Mucosa of rectum (tissue), 2 donors: ENCODE data around the gene COCH.

Source experiments
- H3K27ac ChIP-seq, 2 donors: one replicate each; pipeline ENCODE4 v1.7.0; 2013; ENCODE audit warnings: inconsistent platforms in 2 of 2, low read depth in 2 of 2, low read length in 2 of 2
- H3K27me3 ChIP-seq, 2 donors: one replicate each; pipeline ENCODE4 v1.7.0; 2013; ENCODE audit warnings: low read length in 2 of 2; ENCODE audit not compliant: control insufficient read depth in 2 of 2, insufficient read depth in 2 of 2
- H3K36me3 ChIP-seq, 2 donors: one replicate each; pipeline ENCODE4 v1.7.0; 2013; ENCODE audit warnings: low read length in 2 of 2; ENCODE audit not compliant: control insufficient read depth in 2 of 2, insufficient read depth in 2 of 2
- H3K4me1 ChIP-seq, 2 donors: one replicate each; pipeline ENCODE4 v1.7.0; 2013; ENCODE audit warnings: low read length in 2 of 2, mild to moderate bottlenecking in 1 of 2; ENCODE audit not compliant: control insufficient read depth in 2 of 2, insufficient read depth in 2 of 2
- H3K4me3 ChIP-seq, 2 donors: one replicate each; pipeline ENCODE4 v1.7.0; 2013; ENCODE audit warnings: low read length in 2 of 2
- H3K9ac ChIP-seq, 2 donors: one replicate each; pipeline ENCODE4 v1.7.0; 2013; ENCODE audit warnings: low read length in 2 of 2, low read depth in 1 of 2, mild to moderate bottlenecking in 1 of 2
- H3K9me3 ChIP-seq, 2 donors: one replicate each; pipeline ENCODE4 v1.7.0; 2013; ENCODE audit warnings: low read length in 2 of 2; ENCODE audit not compliant: control insufficient read depth in 2 of 2
- donor health status: healthy.
- donor health status: Normal muscosa, but diverticular disease.

COCH gene

DNA sequence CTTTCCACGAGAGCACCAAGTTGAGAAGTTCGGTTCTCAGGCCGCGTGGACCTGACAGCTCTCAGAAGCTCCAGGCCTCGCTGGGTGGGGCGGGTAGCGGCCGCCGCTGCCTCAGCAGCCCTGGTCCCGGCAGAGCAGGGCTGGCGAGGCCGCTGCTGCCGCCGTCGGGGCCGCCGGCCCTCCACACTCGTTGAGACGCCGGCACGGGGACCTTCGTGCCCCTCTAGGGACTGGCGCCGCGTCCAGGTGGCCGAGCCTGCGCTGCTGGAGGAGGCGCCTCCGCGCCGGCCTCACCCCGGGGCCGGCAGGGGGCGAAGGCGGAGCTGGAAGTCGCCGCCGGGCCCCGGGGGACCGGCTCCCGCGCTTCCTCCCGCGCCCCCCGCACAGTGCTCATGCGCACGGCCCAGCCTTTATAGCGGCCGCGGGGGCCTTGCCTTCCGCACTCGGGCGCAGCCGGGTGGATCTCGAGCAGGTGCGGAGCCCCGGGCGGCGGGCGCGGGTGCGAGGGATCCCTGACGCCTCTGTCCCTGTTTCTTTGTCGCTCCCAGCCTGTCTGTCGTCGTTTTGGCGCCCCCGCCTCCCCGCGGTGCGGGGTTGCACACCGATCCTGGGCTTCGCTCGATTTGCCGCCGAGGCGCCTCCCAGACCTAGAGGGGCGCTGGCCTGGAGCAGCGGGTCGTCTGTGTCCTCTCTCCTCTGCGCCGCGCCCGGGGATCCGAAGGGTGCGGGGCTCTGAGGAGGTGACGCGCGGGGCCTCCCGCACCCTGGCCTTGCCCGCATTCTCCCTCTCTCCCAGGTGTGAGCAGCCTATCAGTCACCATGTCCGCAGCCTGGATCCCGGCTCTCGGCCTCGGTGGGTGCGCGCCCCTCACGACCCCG is at the start of gene COCH:
COCH (plus strand) TSS at position 440 of the 879 bp plus-strand sequence; CDS start at position 820, 380 bp downstream.
- peak within 1 kb of the TSS in 1 of 2 donors; percentile 44 for H3K9ac ChIP-seq
- H3K9me3 ChIP-seq = no peaks in the 10 kb centered on the region
- no peaks in the 10 kb centered on the region for H3K36me3 ChIP-seq
- peaks cover 15 to 23% of the 10 kb centered on the region in 2 donors for H3K27me3 ChIP-seq
- no peak within 1 kb of the TSS for H3K27ac ChIP-seq
- H3K4me1 ChIP-seq = peaks cover 5 to 9% of the 10 kb centered on the region in 2 donors
- peak within 1 kb of the TSS; percentile 44 to 61 for H3K4me3 ChIP-seq

DNA sequence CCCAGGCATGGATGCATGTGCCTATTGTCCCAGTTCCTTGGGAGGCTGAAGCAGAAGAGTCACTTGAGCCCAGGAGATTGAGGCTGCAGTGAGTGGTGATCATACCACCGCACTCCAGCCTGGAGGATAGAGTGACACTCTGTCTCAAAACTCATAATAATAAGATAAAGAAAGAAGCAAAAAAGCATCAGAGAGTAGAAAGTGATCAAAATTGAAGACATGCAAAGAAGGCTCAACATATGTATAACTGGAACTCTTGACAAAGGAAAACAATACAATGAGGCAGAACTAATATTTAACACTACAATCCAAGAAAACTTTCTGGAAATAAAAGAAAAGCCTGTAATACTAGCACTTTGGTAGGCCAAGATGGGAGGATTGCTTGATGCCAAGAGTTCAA is 48.3 kb upstream of the COCH start:
- Histone ChIP-seq H3K4me1 (no peaks in the 10 kb centered on the region), H3K9me3 (no peaks in the 10 kb centered on the region), H3K9ac (no peak overlapping the region), H3K4me3 (no peak overlapping the region), H3K27me3 (no peaks in the 10 kb centered on the region), H3K27ac (no peak overlapping the region), H3K36me3 (no peaks in the 10 kb centered on the region)

DNA sequence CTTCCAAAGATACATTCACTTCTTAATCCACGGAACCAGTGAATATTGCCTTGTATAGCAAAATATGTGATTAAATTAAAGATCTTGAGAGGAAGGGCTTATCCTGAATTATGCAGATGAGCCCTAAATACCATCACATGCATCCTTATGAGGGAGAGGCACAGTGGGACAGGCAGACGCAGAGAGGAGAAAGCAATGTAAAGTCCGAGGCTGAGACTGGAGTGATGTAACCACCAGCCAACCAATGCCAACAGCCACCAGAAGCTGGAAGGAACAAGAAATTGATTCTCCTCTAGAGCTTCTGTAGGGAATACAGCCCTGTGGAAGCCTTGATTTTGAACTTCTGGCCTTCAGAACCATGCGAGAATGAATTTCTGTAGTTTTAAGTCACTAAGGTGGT is 44.5 kb upstream of the COCH start:
- H3K4me3 ChIP-seq = no peak overlapping the region
- H3K27ac ChIP-seq = no peak overlapping the region
- H3K4me1 ChIP-seq = no peaks in the 10 kb centered on the region
- no peak overlapping the region for H3K9ac ChIP-seq
- H3K27me3 ChIP-seq = no peaks in the 10 kb centered on the region
- H3K36me3 ChIP-seq = no peaks in the 10 kb centered on the region
- peaks cover 0 to 2% of the 10 kb centered on the region in 2 donors for H3K9me3 ChIP-seq

DNA sequence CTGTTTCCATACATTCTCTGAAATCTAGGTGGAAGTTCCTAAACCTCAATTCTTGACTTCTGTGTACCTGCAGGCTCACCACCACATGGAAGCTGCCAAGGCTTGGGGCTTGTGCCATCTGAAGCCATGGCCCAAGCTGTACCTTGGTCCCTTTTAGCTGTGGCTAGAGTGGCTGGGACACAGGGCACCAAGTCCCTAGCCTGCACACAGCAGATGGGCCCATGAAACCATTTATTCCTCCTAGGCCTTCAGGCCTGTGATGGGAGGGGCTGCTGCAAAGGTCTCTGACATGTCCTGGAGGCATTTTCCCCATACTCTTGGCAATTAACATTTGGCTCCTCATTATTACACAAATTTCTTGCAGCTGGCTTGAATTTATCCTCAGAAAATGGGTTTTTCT is 40.0 kb upstream of the COCH start:
- Histone ChIP-seq H3K27me3 (no peaks in the 10 kb centered on the region), H3K27ac (no peak overlapping the region), H3K9ac (no peak overlapping the region), H3K36me3 (no peaks in the 10 kb centered on the region), H3K4me3 (no peak overlapping the region), H3K9me3 (peaks cover 0 to 2% of the 10 kb centered on the region in 2 donors), H3K4me1 (no peaks in the 10 kb centered on the region)

DNA sequence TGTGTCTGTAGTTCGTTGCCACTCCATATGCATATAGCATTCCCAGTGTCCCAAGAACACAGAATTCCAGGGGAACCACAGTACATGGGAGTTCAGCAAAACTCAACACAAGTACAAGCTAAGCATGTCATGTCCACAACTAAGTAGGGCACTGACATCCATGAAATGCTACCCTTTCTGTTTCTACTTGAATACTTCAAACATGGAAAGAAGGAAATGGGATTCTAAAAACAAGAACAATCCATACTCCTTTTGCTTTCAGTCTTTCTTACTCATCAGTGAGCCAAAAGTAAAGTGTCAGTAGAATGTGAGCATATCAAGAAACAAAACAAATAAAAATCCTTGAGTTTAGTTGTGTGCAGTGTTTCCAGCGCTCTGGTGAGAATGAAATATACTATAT is 36.0 kb upstream of the COCH start:
- peaks cover 4 to 25% of the 10 kb centered on the region in 2 donors for H3K4me1 ChIP-seq
- H3K9ac ChIP-seq = no peak overlapping the region
- H3K27me3 ChIP-seq = no peaks in the 10 kb centered on the region
- H3K27ac ChIP-seq = no peak overlapping the region
- no peaks in the 10 kb centered on the region for H3K36me3 ChIP-seq
- peaks cover 0 to 2% of the 10 kb centered on the region in 2 donors for H3K9me3 ChIP-seq
- H3K4me3 ChIP-seq = no peak overlapping the region

DNA sequence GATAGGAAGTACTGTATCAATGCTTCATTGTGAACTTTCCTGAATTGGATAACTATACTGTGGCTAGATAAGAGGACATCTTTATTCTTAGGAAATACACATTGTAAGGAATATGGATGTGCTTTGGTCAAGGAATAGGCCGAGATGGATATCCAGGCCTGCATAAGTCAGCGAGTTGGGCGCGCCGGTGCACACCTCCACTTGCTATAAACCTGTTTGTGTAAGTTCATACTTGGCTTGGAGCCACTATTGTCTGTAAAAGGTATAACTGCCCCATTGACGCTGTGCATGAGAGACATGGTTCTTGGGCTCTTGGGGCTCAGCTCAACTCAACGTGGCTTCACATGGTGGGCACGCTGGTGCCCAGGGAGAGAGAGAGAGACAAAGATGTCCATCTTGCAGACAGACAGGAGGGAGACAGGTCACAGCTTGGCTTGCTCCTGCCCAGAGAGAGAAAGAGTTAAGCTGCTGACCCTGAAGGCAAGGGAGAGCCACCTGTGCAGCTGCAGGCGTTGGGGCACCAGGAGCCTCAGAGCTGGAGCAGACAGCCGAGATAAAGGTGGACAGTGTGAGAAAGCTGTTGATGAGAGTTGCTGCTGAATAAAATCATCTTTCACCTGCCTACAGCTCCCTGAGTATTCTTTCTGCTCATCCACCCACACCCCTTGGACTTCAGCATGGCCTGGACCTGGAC is 34.1 kb upstream of the COCH start:
- Histone ChIP-seq H3K4me1 (peaks cover 4 to 25% of the 10 kb centered on the region in 2 donors), H3K9ac (no peak overlapping the region), H3K4me3 (no peak overlapping the region), H3K27me3 (no peaks in the 10 kb centered on the region), H3K36me3 (no peaks in the 10 kb centered on the region), H3K9me3 (no peaks in the 10 kb centered on the region), H3K27ac (no peak overlapping the region)

DNA sequence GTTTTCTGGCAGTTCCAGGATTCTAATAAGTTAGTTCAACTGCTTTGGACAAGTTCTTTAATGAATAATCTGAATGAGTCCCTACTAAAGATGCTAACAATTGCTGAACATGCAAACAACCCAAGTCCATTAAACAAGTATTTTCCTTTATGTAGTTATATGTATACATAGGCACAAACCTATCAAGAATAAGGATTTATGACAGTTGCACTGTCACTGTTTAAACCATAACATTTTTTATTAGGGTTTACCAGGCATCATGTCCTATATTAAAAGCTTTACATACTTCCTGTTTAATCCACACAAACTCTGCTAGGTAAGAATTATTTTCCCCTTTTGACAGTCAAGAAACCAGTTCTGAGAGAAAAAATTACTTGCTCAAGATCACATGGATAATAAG is 31.9 kb upstream of the COCH start:
- no peaks in the 10 kb centered on the region for H3K9me3 ChIP-seq
- no peak overlapping the region for H3K9ac ChIP-seq
- H3K36me3 ChIP-seq = no peaks in the 10 kb centered on the region
- H3K27ac ChIP-seq = no peak overlapping the region
- H3K4me3 ChIP-seq = no peak overlapping the region
- peaks cover 4 to 25% of the 10 kb centered on the region in 2 donors for H3K4me1 ChIP-seq
- no peaks in the 10 kb centered on the region for H3K27me3 ChIP-seq

DNA sequence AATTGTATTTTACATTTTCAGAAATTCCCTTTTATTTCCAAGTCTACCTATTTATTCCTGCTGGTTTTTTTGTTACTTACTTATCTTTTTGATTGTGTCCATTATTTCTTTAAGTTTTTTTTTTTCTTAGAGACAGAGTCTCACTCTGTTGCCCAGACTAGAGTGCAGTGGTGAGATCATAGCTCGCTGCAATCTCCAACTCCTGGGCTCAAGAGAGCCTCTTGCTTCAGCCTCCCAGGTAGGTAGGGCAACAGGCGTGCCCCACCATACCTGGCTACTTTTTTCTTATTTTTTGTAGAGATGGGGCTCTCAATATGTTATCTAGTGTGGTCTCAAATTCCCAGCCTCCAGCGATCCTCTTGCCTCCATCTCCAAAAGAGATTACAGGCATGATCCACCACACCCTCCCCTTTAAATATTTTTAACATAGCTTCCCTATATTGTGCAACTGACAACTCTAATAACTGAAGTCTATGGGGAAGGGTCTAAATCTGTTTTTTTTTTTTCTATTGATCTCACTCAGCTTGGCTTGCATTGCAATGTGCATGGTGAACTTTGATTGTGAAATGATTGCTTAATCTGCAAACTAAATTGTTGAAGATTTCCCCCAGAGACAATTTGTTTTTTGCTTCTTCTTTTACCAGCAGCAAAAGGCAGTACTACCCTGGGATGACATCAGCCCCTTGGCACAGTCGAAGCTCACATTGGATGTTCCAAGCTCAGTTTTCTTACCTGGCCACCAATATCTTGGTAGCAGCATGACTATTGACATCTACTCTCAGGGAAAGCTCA is 25.7 kb upstream of the COCH start:
- no peak overlapping the region for H3K4me3 ChIP-seq
- no peak overlapping the region for H3K27ac ChIP-seq
- no peaks in the 10 kb centered on the region for H3K27me3 ChIP-seq

DNA sequence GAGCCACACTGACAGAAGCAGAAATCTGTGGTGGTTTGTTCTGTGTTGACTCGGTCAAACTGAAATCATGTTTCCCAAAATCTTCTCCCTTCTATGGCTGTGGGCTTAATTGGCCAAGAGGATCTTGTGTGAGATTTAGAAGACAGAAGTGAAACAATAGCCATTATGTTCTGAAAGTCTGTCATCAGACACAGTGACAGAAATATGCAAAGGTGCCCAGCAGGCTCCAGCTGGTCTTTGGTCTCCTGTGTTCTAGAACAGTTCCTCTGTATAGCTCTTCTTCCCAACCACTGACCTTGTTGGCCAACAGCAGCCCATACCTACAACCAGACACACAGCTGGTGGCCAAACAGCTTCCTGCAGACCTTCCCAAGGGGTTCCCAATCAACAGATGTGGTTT is 25.0 kb upstream of the COCH start:
- no peak overlapping the region for H3K9ac ChIP-seq
- no peaks in the 10 kb centered on the region for H3K36me3 ChIP-seq
- no peaks in the 10 kb centered on the region for H3K4me1 ChIP-seq
- no peaks in the 10 kb centered on the region for H3K9me3 ChIP-seq
- no peaks in the 10 kb centered on the region for H3K27me3 ChIP-seq
- no peak overlapping the region for H3K4me3 ChIP-seq
- no peak overlapping the region for H3K27ac ChIP-seq

More for the DNA sequence above, 25.7 kb upstream of the COCH start:
- no peaks in the 10 kb centered on the region for H3K9me3 ChIP-seq
- H3K9ac ChIP-seq = no peak overlapping the region
- H3K4me1 ChIP-seq = no peaks in the 10 kb centered on the region
- no peaks in the 10 kb centered on the region for H3K36me3 ChIP-seq

DNA sequence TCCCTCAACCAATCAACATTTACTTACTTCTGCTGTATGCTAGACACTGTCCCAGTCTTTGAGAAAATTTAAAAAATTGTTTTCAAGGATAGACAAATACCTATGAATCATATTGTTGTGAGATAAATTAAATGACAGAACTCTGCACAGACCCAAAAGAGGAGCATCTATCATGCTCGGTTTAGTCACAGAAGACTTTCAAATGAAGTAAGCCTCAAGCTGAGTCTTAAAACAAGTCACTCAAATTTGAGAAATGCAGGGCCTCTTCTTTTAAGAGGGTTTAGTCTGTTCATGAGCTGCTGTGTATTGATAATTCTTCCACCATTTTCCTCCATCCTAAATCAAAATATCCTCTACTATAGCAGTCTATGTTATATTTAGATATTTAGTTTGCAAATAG is 24.4 kb upstream of the COCH start:
- Histone ChIP-seq H3K9ac (no peak overlapping the region), H3K4me3 (no peak overlapping the region), H3K36me3 (no peaks in the 10 kb centered on the region), H3K27me3 (no peaks in the 10 kb centered on the region), H3K4me1 (no peaks in the 10 kb centered on the region), H3K9me3 (no peaks in the 10 kb centered on the region), H3K27ac (no peak overlapping the region)
